Fibroblast of lung (primary cell): ENCODE measurements around the gene SBDS. TPM values are rescaled to one million over a fixed set of nuclear protein-coding genes. Genes with fewer than 3 reads are reported as not detected.

Experiments used
- DNase-seq, 2 donors: peaks; one replicate each; pipeline versions ENCODE4 v3.0.0 to v3.0.0-alpha.2; 2010; ENCODE audit warnings: low read depth in 2 of 2
- H2AFZ ChIP-seq: 2 replicates; pipeline ENCODE4 v1.5.1; 2012; ENCODE audit warnings: low read length, control low read depth, inconsistent platforms
- H3K27ac ChIP-seq: 2 replicates; pipeline ENCODE4 v1.5.1; 2011; ENCODE audit warnings: low read length, control low read depth; ENCODE audit not compliant: insufficient read depth
- H3K27me3 ChIP-seq: 2 replicates; pipeline ENCODE4 v1.5.1; 2011; ENCODE audit warnings: mild to moderate bottlenecking, low read length; ENCODE audit not compliant: control insufficient read depth, insufficient read depth
- H3K36me3 ChIP-seq: 2 replicates; pipeline ENCODE4 v1.5.1; 2011; ENCODE audit warnings: low read length; ENCODE audit not compliant: control insufficient read depth, insufficient read depth
- H3K4me1 ChIP-seq: 2 replicates; pipeline ENCODE4 v1.5.1; 2011; ENCODE audit warnings: low read length; ENCODE audit not compliant: control insufficient read depth, insufficient read depth; ENCODE audit errors: extremely low read depth
- H3K4me2 ChIP-seq: 2 replicates; pipeline ENCODE4 v1.5.1; 2011; ENCODE audit warnings: low read length, control low read depth; ENCODE audit not compliant: insufficient read depth; ENCODE audit errors: extremely low read depth
- H3K4me3 ChIP-seq, 4 experiments: fragments of 200-600 bp in 1 of 4; sonication (generic) in 1 of 4; replicated peaks in 1 of 4; 2 replicates each; pipeline ENCODE4 v1.5.1; 2011 to 2016; ENCODE audit warnings: low read length in 4 of 4, low read depth in 3 of 4, mild to moderate bottlenecking in 3 of 4, control low read depth in 2 of 4, inconsistent platforms in 1 of 4, mixed read lengths in 1 of 4; ENCODE audit not compliant: insufficient read depth in 1 of 4; ENCODE audit errors: control extremely low read depth in 1 of 4
- H3K79me2 ChIP-seq: 2 replicates; pipeline ENCODE4 v1.5.1; 2012; ENCODE audit warnings: mild to moderate bottlenecking, low read length, inconsistent platforms; ENCODE audit not compliant: control insufficient read depth, insufficient read depth
- H3K9ac ChIP-seq: 2 replicates; pipeline ENCODE4 v1.5.1; 2011; ENCODE audit warnings: mild to moderate bottlenecking, low read length, control low read depth; ENCODE audit not compliant: insufficient read depth
- H3K9me3 ChIP-seq: 2 replicates; pipeline ENCODE4 v1.5.1; 2012; ENCODE audit warnings: low read depth, low read length; ENCODE audit not compliant: control insufficient read depth, insufficient read depth
- H4K20me1 ChIP-seq: 2 replicates; pipeline ENCODE4 v1.5.1; 2011; ENCODE audit warnings: low read length; ENCODE audit not compliant: control insufficient read depth, insufficient read depth; ENCODE audit errors: extremely low read depth
- EZH2 ChIP-seq: IDR thresholded peaks from 2 replicates; pipeline ENCODE4 v1.5.1; 2012; ENCODE audit warnings: low read length, control low read depth, mild to moderate bottlenecking; ENCODE audit errors: missing control alignments
- polyA plus RNA-seq, 2 donors: library from polyadenylated mRNA; depleted of rRNA in 1 of 2; stranded (reverse) in 1 of 2; unstranded in 1 of 2; fragments of >200 nt; gene quantifications; 2 replicates each; pipeline ENCODE4 v1.2.1, GENCODE V29; 2011 to 2012; ENCODE audit warnings: missing spikeins in 1 of 2
- total RNA-seq: library from RNA; depleted of rRNA; stranded (reverse); fragments of >200 nt; gene quantifications from 2 replicates; pipeline ENCODE4 v1.2.1, GENCODE V29; 2014
- TF ChIP-seq, protein P1 (sequence below), 2 donors: IDR thresholded peaks in 1 of 2; conservative IDR thresholded peaks in 1 of 2; 1 replicate in 1 of 2; 2 replicates in 1 of 2; pipeline ENCODE4 v1.5.1; 2011 to 2012; ENCODE audit warnings: low read length in 2 of 2, control low read depth in 1 of 2, inconsistent platforms in 1 of 2, low read depth in 1 of 2, mild to moderate bottlenecking in 1 of 2

The SBDS gene
- total and polyA plus RNA-seq, 2 donors (not counting 1 experiment from before 2014, with no cell fraction given) = 118 to 172 TPM

DNA sequence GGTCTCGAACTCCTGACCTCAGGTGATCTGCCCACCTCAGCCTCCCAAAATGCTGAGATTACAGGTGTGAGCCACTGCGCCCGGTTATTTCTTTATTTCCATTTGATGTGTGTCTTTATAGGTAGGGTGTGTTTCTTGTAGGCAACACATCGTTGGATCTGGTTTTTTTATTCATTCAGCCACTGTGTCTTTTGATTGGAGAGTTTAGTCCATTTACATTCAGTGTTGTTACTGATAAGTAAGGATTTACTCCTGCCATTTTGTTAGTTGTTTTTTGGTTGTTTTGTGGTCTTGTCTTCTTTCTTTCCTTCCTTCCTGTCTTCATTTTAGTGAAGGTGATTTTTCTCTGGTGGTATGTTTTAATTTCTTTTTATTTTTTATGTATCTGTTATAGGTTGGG, 57.4 kb downstream of the SBDS start:
- Histone ChIP-seq H2AFZ (no peak overlapping the region), H3K4me3 (no peak overlapping the region), H4K20me1 (no peaks in the 10 kb centered on the region), H3K9ac (no peak overlapping the region), H3K27me3 (no peaks in the 10 kb centered on the region), H3K9me3 (no peaks in the 10 kb centered on the region), H3K4me2 (no peak overlapping the region), H3K79me2 (peaks cover 64% of the 10 kb centered on the region), H3K4me1 (no peaks in the 10 kb centered on the region), H3K27ac (no peak overlapping the region), H3K36me3 (no peaks in the 10 kb centered on the region)
- TF ChIP-seq, protein P1, sequence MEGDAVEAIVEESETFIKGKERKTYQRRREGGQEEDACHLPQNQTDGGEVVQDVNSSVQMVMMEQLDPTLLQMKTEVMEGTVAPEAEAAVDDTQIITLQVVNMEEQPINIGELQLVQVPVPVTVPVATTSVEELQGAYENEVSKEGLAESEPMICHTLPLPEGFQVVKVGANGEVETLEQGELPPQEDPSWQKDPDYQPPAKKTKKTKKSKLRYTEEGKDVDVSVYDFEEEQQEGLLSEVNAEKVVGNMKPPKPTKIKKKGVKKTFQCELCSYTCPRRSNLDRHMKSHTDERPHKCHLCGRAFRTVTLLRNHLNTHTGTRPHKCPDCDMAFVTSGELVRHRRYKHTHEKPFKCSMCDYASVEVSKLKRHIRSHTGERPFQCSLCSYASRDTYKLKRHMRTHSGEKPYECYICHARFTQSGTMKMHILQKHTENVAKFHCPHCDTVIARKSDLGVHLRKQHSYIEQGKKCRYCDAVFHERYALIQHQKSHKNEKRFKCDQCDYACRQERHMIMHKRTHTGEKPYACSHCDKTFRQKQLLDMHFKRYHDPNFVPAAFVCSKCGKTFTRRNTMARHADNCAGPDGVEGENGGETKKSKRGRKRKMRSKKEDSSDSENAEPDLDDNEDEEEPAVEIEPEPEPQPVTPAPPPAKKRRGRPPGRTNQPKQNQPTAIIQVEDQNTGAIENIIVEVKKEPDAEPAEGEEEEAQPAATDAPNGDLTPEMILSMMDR (conservative IDR thresholded peaks at IDR 0.05 in 1 of 2, IDR thresholded peaks at IDR 0.05 in 1 of 2; ENCODE audit: low read depth in 1 of 2, low read length in 2 of 2) = no peak
- no peak for TF ChIP-seq EZH2
- DNase-seq = no peak

Other genes starting within 250 kb of the SBDS start
- gene TMEM248, start 74.4 kb downstream of the SBDS start, total RNA-seq = 59.6 and 65.7 TPM in 2 replicates
- 162 and 220 TPM in 2 replicates for gene TMEM248, start 74.4 kb downstream of the SBDS start, polyA plus RNA-seq
- 22.6 and 25.1 TPM in 2 replicates for gene TYW1, start 1.2 kb upstream of the SBDS start, total RNA-seq
- 16.7 and 17.6 TPM in 2 replicates for gene TYW1, start 1.2 kb upstream of the SBDS start, polyA plus RNA-seq